Embryonic facial prominence (tissue), 1 donor: ENCODE measurements around the gene OR10AG1.

ENCODE experiments used
- DNase-seq: peaks from one replicate; pipeline ENCODE4 v3.0.0-alpha.2; 2016; ENCODE audit errors: extremely low spot score

OR10AG1 gene

GRCh38 chr11:55969845-55970244, at the start of gene OR10AG1:
OR10AG1 (minus strand) TSS chr11:55969945; CDS start chr11:55969907, 38 bp downstream.
- DNase-seq = no peak

- DNase-seq = no peak
These were observed 44.1 kb upstream of the OR10AG1 start for GRCh38 chr11:56013805-56014204.

GRCh38 chr11:56010716-56011115, 41.0 kb upstream of the OR10AG1 start:
- no peak for DNase-seq

GRCh38 chr11:55994525-55994924, 24.8 kb upstream of the OR10AG1 start, which contains the start of gene OR5F1:
OR5F1 (minus strand) TSS chr11:55994625; CDS start chr11:55994625, 0 bp downstream.
- DNase-seq = no peak

GRCh38 chr11:55970935-55971334, 1.2 kb upstream of the OR10AG1 start:
- no peak for DNase-seq

GRCh38 chr11:55967914-55968313, 1.8 kb downstream of the OR10AG1 start:
- no peak for DNase-seq

- DNase-seq = no peak
These were observed 3.4 kb downstream of the OR10AG1 start for GRCh38 chr11:55966391-55966790.

GRCh38 chr11:55956521-55956920, 13.2 kb downstream of the OR10AG1 start:
- no peak for DNase-seq

GRCh38 chr11:55949330-55949729, 20.4 kb downstream of the OR10AG1 start:
- no peak for DNase-seq

- no peak for DNase-seq
These were observed 26.9 kb downstream of the OR10AG1 start for GRCh38 chr11:55942785-55943392.

- no peak for DNase-seq
These were observed 33.4 kb downstream of the OR10AG1 start, which contains the start of gene OR5I1 for GRCh38 chr11:55936300-55936699. OR5I1 (minus strand) TSS chr11:55936400; CDS start chr11:55936400, 0 bp downstream.

GRCh38 chr11:55920537-55920936, 49.2 kb downstream of the OR10AG1 start:
- DNase-seq = no peak
